ENCODE results near the gene MEG3. TPM values are rescaled to one million over a fixed set of nuclear protein-coding genes. Genes with fewer than 3 reads are reported as not detected.
A peak's percentile ranks its signal among the peaks of the same experiment; 100 is the strongest.
"Not testable (repeated sequence)": the region's sequence is repeated elsewhere in the genome, so short reads cannot be mapped to it uniquely, and the experiment has no call there.

Gene MEG3
- total RNA-seq, 1 donor from 2014 or later: 486 TPM

DNA sequence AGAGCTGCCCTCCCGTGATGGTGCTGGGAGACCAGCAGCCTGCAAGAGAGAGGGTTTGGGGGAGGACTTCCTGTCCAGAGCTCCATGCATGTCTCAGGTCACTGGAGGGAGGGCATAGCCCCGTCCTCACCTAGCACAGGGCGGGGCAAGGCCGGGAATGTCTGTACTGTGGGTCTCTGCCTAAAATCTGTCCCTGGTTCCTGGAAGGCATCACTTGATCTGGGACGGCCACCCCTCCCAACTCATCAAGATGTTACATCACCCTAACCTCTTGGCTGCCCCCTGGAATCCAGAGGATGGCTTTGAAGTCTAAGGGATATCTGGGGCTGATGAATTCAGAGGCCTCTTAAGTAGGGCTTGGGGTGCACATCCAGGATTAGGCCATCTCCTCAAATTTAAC, 37.0 kb upstream of the MEG3 start:
- DNase-seq: no peak

DNA sequence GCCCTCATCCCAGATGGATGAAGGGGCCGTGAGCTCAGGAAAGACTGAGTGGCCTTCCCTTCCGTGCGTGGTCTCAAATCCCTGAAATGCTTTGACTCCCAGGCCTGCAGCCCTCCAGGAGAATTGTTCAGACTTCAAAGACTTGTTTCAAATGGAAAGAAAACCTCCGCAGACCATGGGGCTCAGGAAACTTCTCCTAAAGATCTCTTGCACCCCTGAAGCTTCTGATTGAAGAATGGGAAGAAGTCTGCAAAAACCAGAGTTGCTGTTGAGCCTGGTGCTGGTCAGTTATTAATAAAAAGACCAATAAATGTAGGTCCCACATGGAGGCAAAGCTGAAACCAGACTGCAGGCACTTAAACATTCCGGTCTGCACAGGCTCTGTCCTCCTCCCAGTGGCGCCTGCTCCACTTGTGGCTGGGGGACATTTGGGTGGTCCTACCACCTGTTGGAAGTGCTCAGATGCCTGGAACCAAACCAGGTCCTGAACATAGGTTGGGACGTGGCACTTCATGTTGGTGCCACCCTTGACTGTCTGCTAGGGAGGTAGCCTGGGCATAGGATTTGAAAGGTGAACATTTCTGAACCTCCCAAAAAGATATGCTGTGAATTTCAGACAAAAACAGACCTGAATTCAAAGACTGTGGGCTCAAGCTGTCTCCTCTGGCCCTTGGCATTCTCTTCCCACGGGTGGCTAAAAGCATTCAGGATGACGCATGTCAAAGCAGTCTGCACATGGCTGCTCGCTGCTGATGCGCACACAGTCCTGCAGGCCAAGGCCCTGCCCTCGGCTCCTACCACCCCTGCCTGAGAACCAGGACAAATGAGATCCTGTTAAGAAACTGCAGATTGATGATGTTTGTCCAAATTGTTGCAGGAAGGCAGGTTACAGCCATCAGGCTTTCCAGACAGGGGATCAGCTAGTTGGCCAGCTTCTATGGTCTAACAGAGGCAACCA, 36.2 kb upstream of the MEG3 start:
- no peak for DNase-seq

DNA sequence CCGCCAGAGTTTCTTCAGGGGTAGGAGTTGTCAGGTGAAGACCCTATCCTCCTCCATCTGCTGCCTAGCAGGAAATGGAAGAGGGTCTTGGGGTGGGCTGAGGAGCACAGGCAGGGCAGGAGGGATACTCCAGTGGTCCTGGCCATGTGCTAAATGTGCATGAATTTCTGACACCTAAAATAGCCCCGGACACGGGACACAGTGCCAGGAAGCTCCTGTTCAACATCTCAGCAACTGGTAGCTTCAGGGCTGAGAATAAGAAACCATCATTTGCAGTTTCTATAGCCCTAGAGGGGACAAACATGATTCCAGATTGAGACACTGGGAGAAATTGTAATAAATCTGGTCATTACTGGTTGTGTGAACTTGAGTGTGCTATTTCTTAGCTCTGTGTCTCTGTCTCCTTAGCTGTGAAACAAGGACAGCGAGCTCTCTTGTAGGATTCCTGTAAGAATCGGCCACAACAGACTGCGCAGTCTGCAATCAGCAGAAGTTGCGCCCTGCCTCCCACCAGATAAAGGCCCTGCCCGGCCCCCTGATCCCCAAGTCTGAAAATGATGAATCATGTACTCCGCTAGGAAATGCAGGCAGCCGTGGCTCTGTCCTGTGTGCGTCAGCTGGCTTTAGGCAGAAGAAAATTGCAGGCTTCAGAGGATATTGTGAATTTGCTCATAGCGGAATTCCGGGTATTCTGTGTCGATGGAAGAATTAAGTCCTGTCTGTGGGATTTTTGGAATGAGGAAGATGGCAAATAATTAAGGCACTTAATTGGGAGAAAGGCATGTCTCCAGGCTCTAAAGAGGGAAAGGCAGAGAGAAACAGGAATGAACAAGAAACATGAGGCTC, 35.2 kb upstream of the MEG3 start:
- DNase-seq: peak; percentile 58

DNA sequence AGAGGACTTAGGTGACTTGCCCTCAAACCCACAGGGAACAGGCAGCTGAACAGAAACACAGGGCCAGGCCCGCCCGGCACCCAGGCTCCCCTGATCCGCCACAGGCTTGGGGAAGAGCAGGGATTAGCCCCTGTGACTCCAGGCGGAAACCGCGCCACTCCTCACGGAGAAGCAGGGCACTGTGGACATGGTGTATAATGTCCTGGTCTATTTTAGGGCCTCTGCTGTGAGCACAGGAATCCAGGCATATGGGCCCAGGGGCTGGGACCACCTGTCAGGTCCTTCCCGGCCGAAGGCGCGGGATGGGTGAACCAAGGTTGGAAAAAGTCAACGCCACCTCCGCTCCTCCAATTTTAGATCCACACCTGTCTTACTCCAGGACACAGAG, 34.6 kb upstream of the MEG3 start:
- no peak for DNase-seq

DNA sequence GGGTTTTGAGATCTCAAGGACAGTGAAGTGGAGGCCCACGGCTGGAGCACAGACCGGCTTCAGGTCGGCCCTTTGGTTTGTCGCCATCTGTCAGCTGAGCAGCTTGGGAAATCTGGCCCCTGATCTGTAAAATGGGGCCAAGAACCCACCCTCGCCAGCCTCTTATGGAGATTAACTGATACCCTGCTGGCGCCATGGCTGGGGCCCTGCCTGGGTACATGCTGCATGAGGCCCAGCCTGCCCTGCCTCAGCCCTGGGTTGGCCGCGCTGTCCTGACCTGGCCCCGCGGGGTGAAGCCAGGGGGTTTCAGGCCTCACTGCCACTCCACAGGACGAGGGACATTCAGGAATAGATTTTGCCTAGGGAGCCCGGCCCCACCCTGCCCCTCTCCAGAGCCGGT, 33.9 kb upstream of the MEG3 start:
- no peak for DNase-seq

DNA sequence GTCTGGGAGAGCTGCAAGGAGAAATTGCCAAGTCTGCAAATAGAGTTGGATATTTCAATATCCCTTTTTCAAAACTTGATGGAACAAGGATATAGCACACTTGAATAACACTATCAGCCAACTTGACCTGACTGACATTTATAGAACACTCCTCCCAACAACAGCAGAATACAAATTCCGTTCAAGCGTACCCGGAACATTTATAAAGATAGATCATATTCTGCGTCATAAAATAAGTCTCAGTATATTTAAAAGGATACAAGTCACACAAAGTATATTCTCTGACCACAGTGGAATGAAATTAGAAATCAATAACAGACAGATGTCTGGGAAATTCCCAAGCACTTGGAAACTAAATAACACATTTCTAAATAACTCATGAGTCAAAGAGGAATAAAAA, 29.0 kb upstream of the MEG3 start:
- DNase-seq: peak; percentile 69

DNA sequence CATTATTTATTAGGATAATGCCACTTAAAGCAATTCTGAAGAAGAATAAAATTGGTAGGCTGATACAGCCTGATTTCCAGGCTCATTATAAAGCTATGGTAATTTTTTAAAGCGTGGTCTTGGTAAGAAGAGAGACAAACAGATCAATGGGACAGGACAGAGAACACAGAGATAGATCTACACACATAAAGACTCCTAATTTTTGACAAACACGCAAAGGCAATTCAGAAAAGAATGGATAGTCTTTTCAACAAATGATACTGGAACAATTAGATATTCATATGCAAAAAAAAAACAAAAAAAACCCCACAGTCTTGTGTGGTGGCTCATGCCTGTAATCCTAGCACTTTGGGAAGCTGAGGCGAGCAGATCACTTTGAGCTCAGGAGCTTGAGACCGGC, 25.9 kb upstream of the MEG3 start:
- DNase-seq: no peak

DNA sequence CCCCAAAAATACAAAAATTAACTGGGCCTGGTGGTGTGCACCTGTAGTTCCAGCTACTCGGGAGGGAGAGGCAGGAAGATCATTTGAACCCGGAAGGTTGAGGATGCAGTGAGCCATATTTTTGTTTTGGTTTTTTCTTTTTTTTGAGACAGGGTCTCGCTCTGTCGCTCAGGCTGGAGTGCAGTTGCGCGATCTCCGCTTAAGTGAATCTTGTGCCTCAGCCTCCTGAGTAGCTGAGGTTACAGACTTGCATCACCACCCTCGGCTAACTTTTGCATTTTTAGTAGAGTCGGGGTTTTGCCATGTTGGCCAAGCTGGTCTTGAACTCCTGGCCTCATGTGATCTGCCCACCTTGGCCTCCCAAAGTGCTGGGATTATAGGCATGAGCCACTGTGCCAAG, 24.5 kb upstream of the MEG3 start:
- not testable (repeated sequence) for DNase-seq

DNA sequence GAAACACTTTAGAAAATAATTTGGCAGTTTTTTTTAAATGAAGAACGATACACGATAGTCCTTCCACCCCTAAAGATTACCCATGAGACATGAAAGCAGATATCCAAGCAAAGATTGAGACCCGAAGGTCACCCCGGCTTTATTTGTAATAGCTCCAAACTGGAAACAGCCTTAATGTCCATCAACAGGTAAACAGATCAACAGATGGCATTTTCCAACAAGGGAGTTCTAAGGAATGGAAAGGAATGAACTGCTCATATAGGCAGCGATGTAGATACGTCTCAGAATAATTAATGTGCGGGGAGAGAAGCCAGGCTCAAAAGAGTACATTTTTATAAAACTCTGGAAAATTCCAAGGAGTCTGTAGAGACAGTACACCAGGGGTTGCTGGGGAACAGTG, 23.7 kb upstream of the MEG3 start:
- no peak for DNase-seq

DNA sequence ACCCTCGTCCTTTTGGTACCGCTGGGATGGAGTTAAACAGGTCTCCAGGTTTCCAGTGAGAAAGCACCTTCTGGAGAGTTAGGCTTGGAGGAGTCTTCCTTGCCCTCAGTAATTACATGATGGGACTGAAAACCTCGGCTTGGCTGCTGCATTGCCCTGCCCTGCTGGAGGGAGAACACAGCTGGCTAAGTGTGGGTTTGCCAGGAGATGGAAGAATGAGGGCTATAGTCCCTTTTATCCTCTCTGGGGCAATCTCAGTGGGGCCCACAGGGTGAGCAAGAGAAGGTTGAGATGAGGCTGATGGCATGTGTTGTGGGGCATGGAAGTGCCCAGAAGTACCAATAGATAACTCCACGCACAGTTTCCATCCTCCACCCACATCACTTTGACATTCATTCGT, 23.2 kb upstream of the MEG3 start:
- DNase-seq: no peak

DNA sequence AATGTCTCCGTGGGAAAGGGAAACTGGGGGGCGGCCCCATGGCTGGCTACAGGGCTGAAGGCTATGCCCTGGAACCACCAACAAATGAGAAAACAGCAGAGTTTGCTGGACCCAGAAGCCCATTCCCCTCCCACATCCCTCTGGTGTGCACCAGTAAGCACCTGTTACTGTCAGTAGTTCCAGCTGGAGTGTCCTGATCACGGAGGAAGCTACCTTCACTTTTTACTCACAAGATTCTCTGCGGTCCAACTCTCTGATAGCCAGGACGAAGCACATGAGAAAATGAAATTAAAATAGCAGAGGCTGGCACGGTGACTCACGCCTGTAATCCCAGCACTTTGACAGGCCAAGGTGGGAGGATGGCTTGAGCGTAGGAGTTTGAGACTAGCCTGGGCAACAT, 22.7 kb upstream of the MEG3 start:
- DNase-seq: no peak

DNA sequence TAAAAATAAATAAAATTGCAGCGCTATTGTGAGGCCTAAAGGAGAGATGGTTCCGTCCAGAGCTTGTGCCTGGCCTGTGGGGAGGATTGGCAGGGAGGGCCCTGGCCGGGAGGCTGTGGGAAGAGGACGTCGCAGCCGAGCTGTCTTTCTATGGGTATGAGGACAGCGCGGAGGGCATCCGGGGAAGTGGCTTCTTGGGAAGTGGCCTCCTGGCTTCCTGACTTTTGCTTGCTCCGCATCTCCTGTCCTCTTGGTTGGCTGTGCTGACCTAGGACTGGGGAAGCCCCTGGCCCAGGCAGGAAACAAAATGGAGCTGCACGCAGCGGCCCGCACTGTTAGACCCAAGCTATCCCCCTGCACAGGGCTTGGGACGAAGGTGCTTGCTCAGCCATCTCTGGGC, 22.2 kb upstream of the MEG3 start:
- DNase-seq: no peak

DNA sequence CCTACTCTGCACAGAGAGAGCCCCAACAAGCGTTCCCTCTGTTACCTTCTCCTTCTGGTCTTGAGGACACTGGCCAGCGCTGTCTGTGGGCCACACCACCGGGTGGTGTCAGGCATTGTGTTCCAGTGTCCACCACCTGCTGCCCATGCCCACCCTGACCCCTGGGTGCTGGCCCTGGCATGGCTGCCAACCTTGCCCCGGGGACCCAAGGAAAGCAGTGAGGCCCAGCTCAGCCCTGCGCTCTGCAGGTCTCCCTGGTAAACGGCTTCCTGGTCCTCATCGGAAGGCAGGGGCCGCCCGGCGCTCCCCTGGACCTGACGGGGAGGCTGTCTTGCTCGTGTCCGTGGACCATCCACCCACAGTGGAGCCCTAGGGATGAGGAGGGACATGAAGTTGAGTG, 21.8 kb upstream of the MEG3 start:
- DNase-seq: no peak

DNA sequence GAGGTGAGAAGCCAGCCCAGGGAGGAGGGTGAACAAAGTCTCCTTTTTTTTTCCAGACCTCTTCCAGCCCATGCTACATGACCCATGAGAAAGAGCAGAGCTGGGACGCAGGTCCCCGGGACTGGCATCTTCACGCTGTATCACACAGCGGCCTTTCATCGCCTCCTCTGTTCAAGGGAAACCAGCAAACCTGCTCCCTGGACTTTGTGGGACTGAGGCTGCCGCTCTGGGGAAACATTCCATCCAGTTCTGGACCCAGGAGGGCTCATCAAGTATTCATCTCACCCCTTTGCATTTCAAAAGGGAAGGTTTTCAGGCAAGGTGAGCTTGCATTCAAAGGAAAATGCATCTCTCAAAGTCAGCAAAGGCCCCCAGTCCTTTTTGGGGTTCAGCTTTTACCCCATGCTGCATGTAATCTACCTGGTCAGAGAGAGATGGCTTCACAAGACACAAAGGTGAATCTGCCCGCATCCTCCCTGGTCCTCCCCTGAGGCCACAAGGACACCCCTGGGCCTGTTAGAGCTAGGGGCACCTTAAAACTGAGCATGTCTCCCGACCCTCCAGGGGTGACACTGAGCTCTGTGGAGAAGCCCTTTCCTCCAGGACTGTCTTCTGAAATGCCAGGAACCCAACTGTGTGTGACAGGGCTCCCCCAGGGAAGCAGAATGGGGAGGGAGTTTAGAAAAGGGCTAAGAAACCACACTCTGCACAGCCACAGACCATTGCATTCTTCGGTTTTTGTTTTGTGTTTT, 21.2 kb upstream of the MEG3 start:
- no peak for DNase-seq

DNA sequence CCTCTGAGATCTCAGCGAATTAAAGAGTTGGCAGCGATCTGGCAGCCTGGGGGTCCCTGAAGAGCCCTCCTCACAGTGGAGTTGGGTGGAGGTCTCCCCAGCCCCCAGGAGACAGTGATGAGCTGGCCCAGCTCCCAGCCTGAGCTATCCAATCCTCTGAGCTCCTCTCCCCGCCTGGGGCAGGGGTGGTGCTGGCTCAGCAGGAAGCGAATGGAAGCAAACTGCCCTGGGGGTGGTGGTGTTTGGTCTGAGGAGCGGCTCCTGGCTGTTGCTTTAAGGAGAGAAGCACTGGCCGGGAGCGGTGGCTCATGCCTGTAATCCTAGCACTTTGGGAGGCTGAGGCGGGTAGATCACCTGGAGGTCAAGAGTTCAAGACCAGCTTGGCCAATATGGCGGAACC, 19.5 kb upstream of the MEG3 start:
- DNase-seq: no peak

DNA sequence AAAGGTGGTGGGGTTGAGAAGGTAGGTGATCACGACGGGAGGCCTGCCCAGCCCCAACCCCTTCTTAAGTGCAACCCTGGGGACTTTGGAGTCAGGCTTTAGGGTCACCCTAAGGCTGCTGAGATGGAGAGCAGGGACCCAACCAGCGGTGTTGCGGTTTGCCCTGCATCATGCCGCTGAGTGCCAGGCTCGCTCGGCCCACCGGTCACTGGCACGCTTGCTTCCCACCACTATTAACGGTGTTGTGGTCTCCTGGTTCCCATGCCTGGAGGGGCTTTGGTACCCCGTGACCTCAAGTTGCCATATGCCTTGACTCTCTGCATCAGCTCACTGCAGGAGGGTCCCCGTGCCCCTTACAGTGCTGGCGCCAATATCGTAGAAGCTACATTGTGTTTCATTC, 18.4 kb upstream of the MEG3 start:
- DNase-seq: no peak

DNA sequence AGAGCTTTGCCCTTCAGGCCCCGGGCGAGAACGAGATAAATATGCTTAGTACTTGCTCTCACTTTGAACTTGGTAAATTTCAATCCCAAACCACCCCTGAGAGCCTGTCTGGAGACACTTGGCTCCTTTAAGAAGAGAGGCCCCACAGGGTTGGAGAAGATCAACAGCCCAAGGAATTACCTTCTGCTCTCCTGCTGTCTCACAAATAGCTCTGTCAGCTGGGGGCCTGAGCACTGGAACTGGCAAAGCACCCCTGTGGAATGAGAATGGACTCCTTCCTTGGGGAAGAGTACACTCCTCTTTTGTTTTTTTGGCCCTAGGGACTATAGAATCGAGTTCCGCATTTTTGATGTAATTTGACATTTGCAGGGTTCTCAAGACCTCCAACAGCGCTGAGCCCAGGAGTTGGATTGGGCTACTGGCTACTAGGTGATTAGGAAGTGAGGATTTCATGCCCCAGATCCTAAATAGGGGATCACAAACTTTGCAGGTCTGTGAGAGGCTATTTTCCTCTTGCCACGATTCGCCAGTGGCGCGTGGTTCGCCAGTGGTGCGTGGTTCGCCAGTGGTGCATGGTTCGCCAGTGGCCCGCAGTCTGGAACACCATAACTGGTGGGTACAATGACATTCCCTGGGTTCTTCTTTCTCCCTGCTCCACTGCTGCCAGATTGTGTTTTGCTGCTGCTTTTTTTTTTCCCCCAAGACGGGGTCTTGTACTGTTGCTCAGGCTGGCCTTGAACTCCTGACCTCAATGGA, 17.8 kb upstream of the MEG3 start:
- no peak for DNase-seq

DNA sequence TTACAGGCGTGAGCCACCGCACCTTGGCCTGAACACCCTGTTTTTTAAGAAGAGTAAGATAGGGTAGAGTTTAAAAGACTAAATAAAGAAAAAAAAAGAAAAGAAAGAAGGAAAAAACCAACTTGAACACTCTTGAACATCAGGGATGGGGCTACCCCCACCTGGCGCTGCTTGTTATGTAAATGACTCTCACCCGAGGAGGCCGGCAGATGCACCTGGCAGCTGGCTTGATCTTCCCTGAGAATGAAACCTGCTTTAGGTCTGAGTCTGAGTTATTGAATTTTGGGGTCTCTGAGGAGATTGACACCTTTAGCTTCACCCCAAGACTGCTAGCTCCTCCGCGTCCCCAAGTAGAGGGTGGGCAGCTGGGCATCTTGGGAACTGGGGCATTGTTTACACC, 15.5 kb upstream of the MEG3 start:
- no peak for DNase-seq

DNA sequence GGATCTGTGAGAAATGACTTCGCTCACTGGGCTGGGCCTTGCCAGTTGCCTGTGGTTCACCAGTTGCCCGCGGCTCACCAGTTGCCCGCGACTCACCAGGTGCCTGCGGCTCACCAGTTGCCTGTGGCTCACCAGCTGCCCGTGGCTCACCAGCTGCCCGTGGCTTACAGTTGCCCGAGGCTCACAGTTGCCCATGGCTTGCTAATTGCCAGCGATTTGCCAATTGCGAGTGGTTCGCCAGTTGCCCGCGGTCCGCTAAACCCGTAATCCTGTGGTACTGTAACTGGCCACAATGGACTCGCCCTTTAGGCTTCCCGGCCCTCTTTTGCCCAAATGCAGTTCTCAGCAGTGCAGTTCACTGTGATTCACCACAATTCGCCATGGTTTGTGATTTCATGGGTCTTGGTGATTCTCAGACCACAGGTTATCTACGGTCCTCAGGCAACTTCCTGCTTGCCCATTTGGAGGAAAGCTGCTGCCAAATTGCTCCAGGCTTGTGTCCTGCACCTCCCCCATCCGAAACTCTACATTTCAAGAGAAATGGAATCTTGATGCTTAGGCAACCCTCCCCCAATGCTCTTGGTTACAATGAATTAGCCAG, 15.0 kb upstream of the MEG3 start:
- DNase-seq: no peak

DNA sequence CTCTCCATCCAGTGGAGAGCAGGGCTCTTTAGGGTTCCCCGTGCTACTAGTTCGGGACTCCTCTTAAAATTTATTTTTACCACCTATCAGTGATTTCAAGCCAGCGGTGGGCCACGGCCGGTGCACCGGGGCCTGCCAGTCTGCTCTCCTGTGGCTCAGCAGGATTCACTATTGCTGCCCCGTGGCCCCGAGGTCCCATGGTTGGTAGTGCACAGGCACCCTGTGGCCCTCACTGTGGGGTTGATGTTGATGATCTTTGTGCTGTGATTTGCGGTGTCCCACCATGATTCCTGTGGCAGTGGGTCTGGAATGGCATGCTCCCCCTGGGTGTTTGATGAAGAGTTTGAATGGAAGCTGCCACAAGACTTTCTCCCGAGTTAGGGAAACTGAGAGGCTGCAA, 12.6 kb upstream of the MEG3 start:
- no peak for DNase-seq

DNA sequence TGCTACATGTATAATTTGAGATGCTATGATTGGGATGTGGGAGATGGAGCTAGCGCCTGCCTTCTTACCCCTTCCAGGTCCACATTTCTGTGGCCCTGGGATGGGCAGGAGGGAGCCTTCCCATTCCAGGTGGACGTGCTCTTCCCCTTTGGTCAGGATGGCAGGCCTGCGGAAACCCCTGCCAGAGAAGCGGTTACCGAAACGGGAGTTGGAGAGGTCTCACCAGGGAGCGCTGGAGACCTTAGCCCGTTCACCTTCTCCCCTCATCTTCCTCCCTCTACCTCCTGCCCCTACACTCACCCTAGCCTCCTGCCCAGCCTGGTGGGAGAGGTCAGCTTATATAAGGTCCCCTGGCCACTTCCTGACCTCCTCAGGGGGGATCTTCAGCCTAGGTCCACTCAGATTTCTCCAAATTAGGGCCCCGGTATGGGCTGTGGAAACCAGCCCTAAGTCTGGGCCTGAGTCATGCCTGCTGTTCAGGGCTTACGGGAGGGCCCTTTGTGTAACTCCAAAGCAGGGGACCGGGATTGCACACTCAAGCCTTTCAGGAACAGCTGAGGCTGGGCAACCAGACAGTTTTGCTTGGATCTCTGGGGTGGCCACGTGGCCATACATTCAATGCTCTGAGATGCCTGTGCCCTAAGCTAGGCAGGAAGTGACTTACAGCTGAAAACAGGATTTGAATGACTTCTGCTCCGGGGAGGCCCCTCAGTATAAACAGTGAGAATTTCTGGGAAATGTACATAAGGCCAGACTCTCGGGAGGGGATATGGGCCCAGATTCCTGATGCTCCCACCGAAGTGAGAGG, 10.2 kb upstream of the MEG3 start:
- DNase-seq: no peak

Data from skin of body (tissue), 2 donors.